ENCODE results near the gene EGF. TPM values are rescaled to one million over a fixed set of nuclear protein-coding genes. Genes with fewer than 3 reads are reported as not detected.

EGF gene
- total RNA-seq, 1 donor from 2014 or later = 24.5 TPM

DNA sequence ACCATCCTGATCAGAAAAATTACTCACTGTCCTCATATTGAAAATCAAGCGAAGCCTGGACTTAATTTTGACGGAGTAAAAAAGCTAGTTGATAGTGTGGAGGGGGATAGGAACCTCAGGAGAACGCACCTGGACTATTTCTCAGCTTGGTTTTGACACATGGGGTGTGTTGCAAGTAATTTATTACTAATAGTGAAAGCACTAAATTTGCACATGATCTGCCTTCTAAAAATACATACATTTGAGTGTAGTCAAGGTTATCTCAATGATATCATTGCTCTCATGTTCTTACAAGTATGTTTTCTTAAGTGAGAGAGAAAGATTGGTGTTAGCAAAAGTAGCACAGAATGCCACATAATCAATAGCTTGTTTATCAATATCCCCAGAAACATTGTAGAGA is 35.3 kb upstream of the EGF start:
- Histone ChIP-seq H3K27me3 (ENCODE audit: control insufficient read depth in 3 of 3, insufficient read depth in 3 of 3, low read length in 3 of 3) (no peaks in the 10 kb centered on the region), H3K27ac (ENCODE audit: low read depth, low read length) (peak overlapping the region; percentile 40), H3K4me1 (ENCODE audit: control insufficient read depth in 3 of 3, insufficient read depth in 3 of 3, low read length in 3 of 3) (peaks cover 5 to 16% (median 6%) of the 10 kb centered on the region in 3 donors), H3K4me3 (ENCODE audit: low read length in 3 of 3) (no peak overlapping the region), H3K9ac (ENCODE audit: low read depth in 1 of 3, low read length in 3 of 3) (no peak overlapping the region), H3K9me3 (ENCODE audit: control insufficient read depth in 3 of 3, low read length in 3 of 3) (no peaks in the 10 kb centered on the region), H3K36me3 (ENCODE audit: control insufficient read depth in 3 of 3, insufficient read depth in 3 of 3, low read length in 3 of 3) (no peaks in the 10 kb centered on the region)

DNA sequence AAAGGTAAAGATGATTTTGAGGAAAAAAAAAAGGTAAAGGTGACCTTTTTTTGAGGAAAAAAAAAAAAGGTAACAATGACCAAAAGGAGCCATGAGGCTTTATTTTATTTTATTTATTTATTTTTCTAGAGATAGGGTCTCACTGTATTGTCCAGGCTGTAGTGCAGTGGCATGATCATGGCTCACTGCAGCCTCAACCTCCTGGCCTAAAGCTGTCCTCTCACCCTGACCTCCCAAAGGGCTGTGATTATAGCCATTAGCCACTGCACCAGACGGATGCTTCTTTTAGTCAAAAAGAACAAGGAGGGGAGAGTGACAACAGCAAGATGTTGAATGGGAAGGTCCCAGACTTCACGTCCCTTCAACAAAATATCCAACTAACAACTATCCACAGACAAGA is 34.3 kb upstream of the EGF start:
- H3K4me3 ChIP-seq (ENCODE audit: low read length in 3 of 3) = no peak overlapping the region
- H3K27ac ChIP-seq (ENCODE audit: low read depth, low read length) = no peak overlapping the region
- H3K27me3 ChIP-seq (ENCODE audit: control insufficient read depth in 3 of 3, insufficient read depth in 3 of 3, low read length in 3 of 3) = no peaks in the 10 kb centered on the region
- H3K9ac ChIP-seq (ENCODE audit: low read depth in 1 of 3, low read length in 3 of 3) = no peak overlapping the region
- H3K9me3 ChIP-seq (ENCODE audit: control insufficient read depth in 3 of 3, low read length in 3 of 3) = no peaks in the 10 kb centered on the region
- no peaks in the 10 kb centered on the region for H3K36me3 ChIP-seq (ENCODE audit: control insufficient read depth in 3 of 3, insufficient read depth in 3 of 3, low read length in 3 of 3)
- H3K4me1 ChIP-seq (ENCODE audit: control insufficient read depth in 3 of 3, insufficient read depth in 3 of 3, low read length in 3 of 3) = peaks cover 5 to 16% (median 6%) of the 10 kb centered on the region in 3 donors

DNA sequence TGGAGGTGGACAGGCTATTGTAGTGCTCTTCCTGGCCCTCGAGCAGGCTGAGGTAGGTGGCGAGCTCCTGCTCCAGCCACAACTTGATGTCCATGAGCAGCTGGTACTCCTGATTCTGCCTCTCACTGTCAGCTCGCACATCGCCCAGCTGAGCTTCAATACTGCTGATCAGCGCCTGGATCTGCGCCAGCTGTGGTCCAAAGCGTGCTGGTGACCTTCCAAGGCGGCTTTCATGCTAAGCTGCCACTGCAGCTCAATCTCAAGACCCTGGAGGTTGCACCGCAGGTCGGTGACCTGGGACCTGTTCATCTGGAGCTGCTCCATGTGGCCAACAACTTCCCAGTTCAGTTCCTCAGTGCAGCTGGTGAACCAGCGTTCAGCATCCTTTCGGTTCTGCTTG is 33.6 kb upstream of the EGF start:
- H3K9ac ChIP-seq (ENCODE audit: low read depth in 1 of 3, low read length in 3 of 3) = no peak overlapping the region

DNA sequence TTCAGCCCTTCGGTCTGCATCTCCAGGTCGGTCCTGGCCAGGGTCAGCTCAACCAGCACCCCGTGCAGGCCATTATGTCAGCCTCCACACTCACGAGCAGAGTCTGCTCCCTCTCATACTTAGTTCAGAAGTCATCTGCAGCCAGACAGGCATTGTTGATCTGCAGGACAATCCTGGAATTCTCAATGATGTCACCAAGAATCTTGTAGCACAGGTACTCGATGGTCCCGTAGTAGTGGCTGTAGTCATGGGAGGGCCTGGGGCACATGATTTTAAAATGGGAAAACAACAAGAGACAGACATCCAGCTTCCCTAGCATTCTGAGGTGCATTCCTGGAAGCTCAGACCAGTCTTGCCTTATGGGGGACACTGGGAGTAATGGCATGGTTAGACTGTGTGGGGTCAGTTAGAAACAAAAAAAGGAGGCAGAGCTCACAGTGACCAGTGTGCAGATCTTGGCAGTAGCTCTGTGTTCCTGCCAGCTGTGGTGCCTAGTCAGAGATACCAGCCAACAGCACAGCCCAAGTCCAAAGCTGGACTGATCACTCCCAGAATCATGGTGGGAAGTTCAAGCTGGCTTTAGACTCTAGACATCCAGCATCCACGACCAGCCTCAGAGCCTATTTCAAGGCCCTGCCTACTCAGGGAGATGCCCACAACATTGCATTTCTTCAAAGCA is 32.9 kb upstream of the EGF start:
- no peak overlapping the region for H3K4me3 ChIP-seq (ENCODE audit: low read length in 3 of 3)
- no peaks in the 10 kb centered on the region for H3K36me3 ChIP-seq (ENCODE audit: control insufficient read depth in 3 of 3, insufficient read depth in 3 of 3, low read length in 3 of 3)
- no peak overlapping the region for H3K27ac ChIP-seq (ENCODE audit: low read depth, low read length)
- H3K9me3 ChIP-seq (ENCODE audit: control insufficient read depth in 3 of 3, low read length in 3 of 3) = no peaks in the 10 kb centered on the region
- peaks cover 2 to 9% (median 3%) of the 10 kb centered on the region in 3 donors for H3K4me1 ChIP-seq (ENCODE audit: control insufficient read depth in 3 of 3, insufficient read depth in 3 of 3, low read length in 3 of 3)
- no peak overlapping the region for H3K9ac ChIP-seq (ENCODE audit: low read depth in 1 of 3, low read length in 3 of 3)
- H3K27me3 ChIP-seq (ENCODE audit: control insufficient read depth in 3 of 3, insufficient read depth in 3 of 3, low read length in 3 of 3) = no peaks in the 10 kb centered on the region

More for the DNA sequence above, 33.6 kb upstream of the EGF start:
- Histone ChIP-seq H3K27me3 (ENCODE audit: control insufficient read depth in 3 of 3, insufficient read depth in 3 of 3, low read length in 3 of 3) (no peaks in the 10 kb centered on the region), H3K4me3 (ENCODE audit: low read length in 3 of 3) (no peak overlapping the region), H3K4me1 (ENCODE audit: control insufficient read depth in 3 of 3, insufficient read depth in 3 of 3, low read length in 3 of 3) (peaks cover 5 to 15% (median 6%) of the 10 kb centered on the region in 3 donors), H3K36me3 (ENCODE audit: control insufficient read depth in 3 of 3, insufficient read depth in 3 of 3, low read length in 3 of 3) (no peaks in the 10 kb centered on the region), H3K27ac (ENCODE audit: low read depth, low read length) (peak overlapping the region; percentile 10), H3K9me3 (ENCODE audit: control insufficient read depth in 3 of 3, low read length in 3 of 3) (no peaks in the 10 kb centered on the region)

DNA sequence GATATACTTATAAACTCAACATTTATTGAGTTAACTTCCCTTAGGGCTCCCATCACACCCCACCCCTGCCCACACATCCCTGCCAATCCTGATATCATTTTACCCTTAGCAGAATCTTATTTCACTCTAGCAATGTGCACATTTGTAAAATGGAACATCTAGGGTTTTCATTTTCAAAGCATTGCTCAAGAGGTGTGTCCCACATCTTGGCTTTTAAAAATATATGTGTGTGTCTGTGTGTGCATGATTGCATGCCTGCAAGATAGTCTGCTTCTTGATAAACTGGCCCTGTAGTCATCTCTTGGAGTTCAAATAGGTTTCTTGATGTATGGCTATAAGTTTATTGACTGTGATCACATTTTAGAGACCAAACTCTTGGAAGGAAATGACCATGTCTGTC is 26.4 kb upstream of the EGF start:
- Histone ChIP-seq H3K27ac (ENCODE audit: low read depth, low read length) (peak overlapping the region; percentile 25), H3K4me1 (ENCODE audit: control insufficient read depth in 3 of 3, insufficient read depth in 3 of 3, low read length in 3 of 3) (peaks cover 5 to 13% (median 10%) of the 10 kb centered on the region in 3 donors), H3K36me3 (ENCODE audit: control insufficient read depth in 3 of 3, insufficient read depth in 3 of 3, low read length in 3 of 3) (no peaks in the 10 kb centered on the region), H3K9me3 (ENCODE audit: control insufficient read depth in 3 of 3, low read length in 3 of 3) (no peaks in the 10 kb centered on the region), H3K27me3 (ENCODE audit: control insufficient read depth in 3 of 3, insufficient read depth in 3 of 3, low read length in 3 of 3) (no peaks in the 10 kb centered on the region), H3K4me3 (ENCODE audit: low read length in 3 of 3) (no peak overlapping the region), H3K9ac (ENCODE audit: low read depth in 1 of 3, low read length in 3 of 3) (no peak overlapping the region)

DNA sequence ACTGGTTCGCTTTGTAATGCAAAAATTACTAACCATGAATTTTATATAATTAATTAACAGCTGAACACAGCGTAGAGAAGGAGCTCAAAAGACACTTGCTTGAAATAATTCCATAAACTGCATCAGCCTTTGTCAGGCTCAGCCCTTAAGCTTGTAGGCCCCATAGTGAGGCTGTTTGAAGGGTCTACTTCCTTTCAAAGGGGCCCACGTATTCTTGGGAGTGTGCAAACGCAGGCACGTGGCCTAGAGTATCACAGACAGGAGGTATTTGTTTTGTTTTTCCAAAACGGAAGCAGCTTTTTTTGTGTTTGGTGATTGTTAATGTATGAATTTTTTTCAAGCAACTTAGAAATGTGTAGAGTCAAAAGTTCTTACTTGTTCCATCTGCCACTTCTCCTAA is 25.6 kb upstream of the EGF start:
- H3K36me3 ChIP-seq (ENCODE audit: control insufficient read depth in 3 of 3, insufficient read depth in 3 of 3, low read length in 3 of 3) = no peaks in the 10 kb centered on the region
- no peaks in the 10 kb centered on the region for H3K27me3 ChIP-seq (ENCODE audit: control insufficient read depth in 3 of 3, insufficient read depth in 3 of 3, low read length in 3 of 3)
- H3K9me3 ChIP-seq (ENCODE audit: control insufficient read depth in 3 of 3, low read length in 3 of 3) = no peaks in the 10 kb centered on the region
- no peak overlapping the region for H3K4me3 ChIP-seq (ENCODE audit: low read length in 3 of 3)
- no peak overlapping the region for H3K9ac ChIP-seq (ENCODE audit: low read depth in 1 of 3, low read length in 3 of 3)
- H3K4me1 ChIP-seq (ENCODE audit: control insufficient read depth in 3 of 3, insufficient read depth in 3 of 3, low read length in 3 of 3) = peaks cover 5 to 13% (median 10%) of the 10 kb centered on the region in 3 donors
- H3K27ac ChIP-seq (ENCODE audit: low read depth, low read length) = no peak overlapping the region

DNA sequence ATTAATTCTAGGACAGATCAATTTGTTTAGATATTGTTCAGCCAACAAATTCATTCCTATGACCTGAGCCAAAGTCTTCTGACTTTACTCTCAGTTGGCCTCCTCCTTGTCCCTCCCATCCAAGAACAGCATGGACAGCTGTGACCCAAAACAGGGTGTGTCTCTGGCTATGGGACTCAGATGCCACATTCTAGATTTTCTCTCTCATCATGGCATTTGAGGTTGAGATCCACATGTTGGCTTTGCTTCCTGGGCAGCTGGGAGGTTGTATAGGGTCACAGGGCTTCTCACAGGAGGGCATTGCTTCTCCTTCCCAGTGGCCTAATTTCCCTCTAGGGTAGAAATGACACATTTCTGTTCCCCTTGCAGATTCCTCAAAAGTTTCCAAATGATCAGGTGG is 22.6 kb upstream of the EGF start:
- no peak overlapping the region for H3K4me3 ChIP-seq (ENCODE audit: low read length in 3 of 3)
- H3K36me3 ChIP-seq (ENCODE audit: control insufficient read depth in 3 of 3, insufficient read depth in 3 of 3, low read length in 3 of 3) = no peaks in the 10 kb centered on the region
- H3K9ac ChIP-seq (ENCODE audit: low read depth in 1 of 3, low read length in 3 of 3) = no peak overlapping the region
- H3K4me1 ChIP-seq (ENCODE audit: control insufficient read depth in 3 of 3, insufficient read depth in 3 of 3, low read length in 3 of 3) = peaks cover 5 to 13% (median 10%) of the 10 kb centered on the region in 3 donors
- H3K27me3 ChIP-seq (ENCODE audit: control insufficient read depth in 3 of 3, insufficient read depth in 3 of 3, low read length in 3 of 3) = no peaks in the 10 kb centered on the region
- peak overlapping the region; percentile 36 for H3K27ac ChIP-seq (ENCODE audit: low read depth, low read length)
- no peaks in the 10 kb centered on the region for H3K9me3 ChIP-seq (ENCODE audit: control insufficient read depth in 3 of 3, low read length in 3 of 3)

DNA sequence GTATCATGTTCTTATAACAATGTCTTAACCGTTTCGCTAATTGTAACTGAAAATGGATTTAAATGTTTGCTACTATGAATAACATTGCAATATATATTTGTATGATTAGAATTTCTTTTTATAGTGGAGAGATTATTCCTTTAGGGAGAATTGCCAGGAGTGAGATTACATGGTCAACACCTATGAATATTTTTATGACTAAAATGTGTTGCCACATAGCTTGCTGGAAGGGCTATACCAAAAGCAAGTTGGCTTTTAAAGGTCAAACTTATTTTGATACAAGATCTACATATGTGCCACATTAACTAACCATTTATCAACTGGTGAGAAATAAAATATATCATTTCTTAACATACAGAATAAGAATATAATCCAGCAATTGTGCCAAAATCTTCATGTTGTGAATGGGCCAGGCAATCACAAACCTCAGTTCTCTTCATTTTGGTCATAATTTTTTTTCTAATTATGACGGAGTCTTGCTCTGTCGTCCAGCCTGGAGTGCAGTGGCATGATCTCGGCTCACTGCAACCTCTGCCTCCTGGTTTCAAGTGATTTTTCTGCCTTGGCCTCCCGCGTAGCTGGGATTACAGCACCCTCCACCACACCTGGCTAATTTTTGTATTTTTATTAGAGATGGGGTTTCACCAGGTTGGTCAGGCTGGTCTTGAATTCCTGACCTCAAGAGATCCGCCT is 10.0 kb upstream of the EGF start:
- H3K27ac ChIP-seq (ENCODE audit: low read depth, low read length) = peak overlapping the region; percentile 30
- H3K4me3 ChIP-seq (ENCODE audit: low read length in 3 of 3) = no peak overlapping the region
- no peaks in the 10 kb centered on the region for H3K9me3 ChIP-seq (ENCODE audit: control insufficient read depth in 3 of 3, low read length in 3 of 3)
- H3K36me3 ChIP-seq (ENCODE audit: control insufficient read depth in 3 of 3, insufficient read depth in 3 of 3, low read length in 3 of 3) = no peaks in the 10 kb centered on the region
- H3K27me3 ChIP-seq (ENCODE audit: control insufficient read depth in 3 of 3, insufficient read depth in 3 of 3, low read length in 3 of 3) = no peaks in the 10 kb centered on the region
- H3K4me1 ChIP-seq (ENCODE audit: control insufficient read depth in 3 of 3, insufficient read depth in 3 of 3, low read length in 3 of 3) = no peaks in the 10 kb centered on the region
- H3K9ac ChIP-seq (ENCODE audit: low read depth in 1 of 3, low read length in 3 of 3) = no peak overlapping the region

DNA sequence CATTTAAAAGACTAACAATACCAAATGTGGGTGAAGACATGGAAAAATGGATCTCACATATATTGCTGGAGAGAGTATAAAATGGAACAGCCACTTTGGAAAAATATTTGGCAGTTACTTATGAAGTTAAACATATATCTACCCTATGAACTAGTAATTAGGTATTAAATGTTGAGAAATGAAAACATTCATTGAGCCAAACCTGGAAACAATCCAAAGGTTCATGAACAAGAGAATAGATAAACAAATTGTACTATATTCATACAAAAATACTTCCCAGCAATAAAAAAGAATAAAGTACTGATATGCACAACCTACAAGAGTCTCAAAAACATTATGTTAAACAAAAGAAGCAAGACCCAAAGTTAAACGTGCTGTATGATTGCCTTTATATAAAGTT is 4.0 kb upstream of the EGF start:
- no peaks in the 10 kb centered on the region for H3K27me3 ChIP-seq (ENCODE audit: control insufficient read depth in 3 of 3, insufficient read depth in 3 of 3, low read length in 3 of 3)
- no peak overlapping the region for H3K9ac ChIP-seq (ENCODE audit: low read depth in 1 of 3, low read length in 3 of 3)
- no peak overlapping the region for H3K27ac ChIP-seq (ENCODE audit: low read depth, low read length)
- peaks cover 0 to 6% (median 6%) of the 10 kb centered on the region in 3 donors for H3K4me1 ChIP-seq (ENCODE audit: control insufficient read depth in 3 of 3, insufficient read depth in 3 of 3, low read length in 3 of 3)
- no peak overlapping the region for H3K4me3 ChIP-seq (ENCODE audit: low read length in 3 of 3)
- H3K9me3 ChIP-seq (ENCODE audit: control insufficient read depth in 3 of 3, low read length in 3 of 3) = no peaks in the 10 kb centered on the region
- no peaks in the 10 kb centered on the region for H3K36me3 ChIP-seq (ENCODE audit: control insufficient read depth in 3 of 3, insufficient read depth in 3 of 3, low read length in 3 of 3)

DNA sequence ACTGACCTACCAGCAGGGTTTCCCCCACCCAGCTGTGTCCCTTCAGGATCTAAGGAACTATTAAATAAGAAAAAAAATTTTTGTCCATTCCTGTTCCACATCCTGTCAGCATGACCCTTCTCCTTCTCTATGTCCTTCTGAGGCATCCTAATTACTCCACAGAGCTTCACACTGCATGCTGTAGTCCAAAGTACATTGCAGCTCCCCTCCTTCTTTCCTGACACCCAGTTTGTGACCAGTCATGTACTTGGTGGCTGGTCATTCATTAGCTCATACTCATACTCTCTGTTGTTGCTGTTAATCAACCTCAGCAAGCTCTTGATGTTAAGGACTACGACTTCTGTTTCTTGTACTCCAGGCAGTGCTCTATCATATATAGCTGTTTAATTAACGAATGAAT is 2.4 kb upstream of the EGF start:
- Histone ChIP-seq H3K9ac (ENCODE audit: low read depth in 1 of 3, low read length in 3 of 3) (no peak overlapping the region), H3K9me3 (ENCODE audit: control insufficient read depth in 3 of 3, low read length in 3 of 3) (no peaks in the 10 kb centered on the region), H3K36me3 (ENCODE audit: control insufficient read depth in 3 of 3, insufficient read depth in 3 of 3, low read length in 3 of 3) (no peaks in the 10 kb centered on the region), H3K4me3 (ENCODE audit: low read length in 3 of 3) (no peak overlapping the region), H3K27me3 (ENCODE audit: control insufficient read depth in 3 of 3, insufficient read depth in 3 of 3, low read length in 3 of 3) (no peaks in the 10 kb centered on the region), H3K27ac (ENCODE audit: low read depth, low read length) (no peak overlapping the region), H3K4me1 (ENCODE audit: control insufficient read depth in 3 of 3, insufficient read depth in 3 of 3, low read length in 3 of 3) (peaks cover 0 to 6% (median 6%) of the 10 kb centered on the region in 3 donors)

All from skeletal muscle tissue (tissue), 4 donors.